HUES48 (cell line): ENCODE data around the gene PHF11.

Experiments used
- H3K27ac ChIP-seq: one replicate; pipeline ENCODE4 v1.7.0; 2013; ENCODE audit warnings: low read depth, low read length, inconsistent platforms
- H3K27me3 ChIP-seq: 2 replicates; pipeline ENCODE4 v1.6.1; 2013; ENCODE audit warnings: mild to moderate bottlenecking, low read length; ENCODE audit not compliant: control insufficient read depth, insufficient read depth
- H3K36me3 ChIP-seq: 2 replicates; pipeline ENCODE4 v1.6.1; 2013; ENCODE audit warnings: low read length; ENCODE audit not compliant: control insufficient read depth, insufficient read depth
- H3K4me1 ChIP-seq: 2 replicates; pipeline ENCODE4 v1.6.1; 2013; ENCODE audit warnings: mild to moderate bottlenecking, low read length; ENCODE audit not compliant: control insufficient read depth, insufficient read depth
- H3K4me3 ChIP-seq: 2 replicates; pipeline ENCODE4 v1.5.1; 2013; ENCODE audit warnings: mild to moderate bottlenecking, low read depth, low read length
- H3K9ac ChIP-seq: 2 replicates; pipeline ENCODE4 v1.6.1; 2013; ENCODE audit warnings: mild to moderate bottlenecking, low read depth, low read length, moderate library complexity
- H3K9me3 ChIP-seq: 2 replicates; pipeline ENCODE4 v1.6.1; 2013; ENCODE audit warnings: low read length; ENCODE audit not compliant: control insufficient read depth, insufficient read depth

The PHF11 gene

GRCh38 chr13:49567491-49567890, 71.7 kb downstream of the PHF11 start:
- H3K4me3 ChIP-seq: no peak overlapping the region
- H3K36me3 ChIP-seq: peaks cover 21% of the 10 kb centered on the region
- H3K27ac ChIP-seq: no peak overlapping the region

GRCh38 chr13:49569993-49570689, 74.4 kb downstream of the PHF11 start:
- Histone ChIP-seq H3K9ac (no peak overlapping the region), H3K4me1 (no peaks in the 10 kb centered on the region), H3K9me3 (no peaks in the 10 kb centered on the region), H3K27me3 (no peaks in the 10 kb centered on the region), H3K36me3 (peaks cover 12% of the 10 kb centered on the region), H3K4me3 (no peak overlapping the region), H3K27ac (no peak overlapping the region)

More at GRCh38 chr13:49567491-49567890, 71.7 kb downstream of the PHF11 start:
- no peaks in the 10 kb centered on the region for H3K9me3 ChIP-seq
- H3K9ac ChIP-seq: no peak overlapping the region
- no peaks in the 10 kb centered on the region for H3K4me1 ChIP-seq
- H3K27me3 ChIP-seq: no peaks in the 10 kb centered on the region

GRCh38 chr13:49571299-49572240, 75.8 kb downstream of the PHF11 start:
- H3K9me3 ChIP-seq: no peaks in the 10 kb centered on the region
- H3K27me3 ChIP-seq: no peaks in the 10 kb centered on the region
- H3K4me1 ChIP-seq: no peaks in the 10 kb centered on the region
- H3K27ac ChIP-seq: no peak overlapping the region
- H3K4me3 ChIP-seq: no peak overlapping the region
- H3K9ac ChIP-seq: no peak overlapping the region
- peaks cover 8% of the 10 kb centered on the region for H3K36me3 ChIP-seq
